ENCODE measurements around the gene SLC41A3.

- TF ChIP-seq SPI1 (IDR thresholded peaks at IDR 0.05; ENCODE audit: low read depth, low read length) (no peak), POLR2A (IDR thresholded peaks at IDR 0.05; ENCODE audit: low read depth, low read length) (no peak), POLR2AphosphoS5 (IDR thresholded peaks at IDR 0.05; ENCODE audit: low read depth, low read length) (no peak), TAF1 (IDR thresholded peaks at IDR 0.05; ENCODE audit: low read depth, low read length) (no peak), POU2F2 (IDR thresholded peaks at IDR 0.05; ENCODE audit: low read depth, low read length) (no peak), PAX5 (IDR thresholded peaks at IDR 0.05; ENCODE audit: insufficient read depth, low read length, severe bottlenecking) (no peak)
Observed at GRCh38 chr3:126019683-126020082, 64.2 kb downstream of the SLC41A3 start.
